ENCODE results near the gene MSS51.

The MSS51 gene

GRCh38 chr10:73407495-73407894, 25.9 kb downstream of the MSS51 start:
- TF ChIP-seq GATA2 (IDR thresholded peaks at IDR 0.05; ENCODE audit: low read depth, low read length) = no peak
- TF ChIP-seq GATA3 (IDR thresholded peaks at IDR 0.05; ENCODE audit: low read depth, low read length) = no peak

DNA sequence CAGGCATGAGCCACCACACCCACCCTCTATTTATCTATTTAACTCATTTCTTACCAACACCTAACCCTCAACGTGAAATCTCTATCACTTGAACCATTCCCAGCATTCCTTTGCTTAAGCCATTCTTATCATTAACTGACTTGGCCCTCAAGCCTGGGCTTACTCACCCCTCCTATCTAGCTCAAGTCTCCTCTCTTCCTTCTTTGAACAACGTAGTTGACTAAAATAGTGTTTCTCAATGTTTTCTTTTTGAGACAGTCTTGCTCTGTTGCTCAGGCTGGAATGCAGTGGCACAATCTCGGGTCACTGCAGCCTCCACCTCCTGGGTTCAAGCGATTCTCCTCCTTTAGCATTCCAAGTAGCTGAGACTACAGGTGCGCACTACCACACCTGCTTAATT, 26.5 kb downstream of the MSS51 start:
- no peak for TF ChIP-seq GATA2 (IDR thresholded peaks at IDR 0.05; ENCODE audit: low read depth, low read length)

- no peak for TF ChIP-seq GATA2 (IDR thresholded peaks at IDR 0.05; ENCODE audit: low read depth, low read length)
- no peak for TF ChIP-seq GATA3 (IDR thresholded peaks at IDR 0.05; ENCODE audit: low read depth, low read length)
These were observed 27.8 kb downstream of the MSS51 start for GRCh38 chr10:73405556-73405955.

DNA sequence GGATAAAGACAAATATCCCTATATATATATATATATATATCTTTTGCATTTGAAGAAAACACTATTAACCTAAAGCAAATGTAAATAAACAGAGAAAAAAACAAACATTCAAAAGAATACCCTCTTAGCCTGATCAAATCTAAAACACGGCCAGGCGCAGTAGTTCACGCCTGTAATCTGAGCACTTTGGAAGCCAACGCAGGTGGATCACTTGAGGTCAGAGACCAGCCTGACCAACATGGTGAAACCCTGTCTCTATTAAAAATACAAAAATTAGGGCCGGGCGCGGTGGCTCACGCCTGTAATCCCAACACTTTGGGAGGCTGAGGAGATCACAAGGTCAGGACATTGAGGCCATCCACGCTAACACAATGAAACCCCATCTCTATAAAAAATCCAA, 28.7 kb downstream of the MSS51 start:
- TF ChIP-seq GATA2 (IDR thresholded peaks at IDR 0.05; ENCODE audit: low read depth, low read length) (no peak), GATA3 (IDR thresholded peaks at IDR 0.05; ENCODE audit: low read depth, low read length) (no peak)

DNA sequence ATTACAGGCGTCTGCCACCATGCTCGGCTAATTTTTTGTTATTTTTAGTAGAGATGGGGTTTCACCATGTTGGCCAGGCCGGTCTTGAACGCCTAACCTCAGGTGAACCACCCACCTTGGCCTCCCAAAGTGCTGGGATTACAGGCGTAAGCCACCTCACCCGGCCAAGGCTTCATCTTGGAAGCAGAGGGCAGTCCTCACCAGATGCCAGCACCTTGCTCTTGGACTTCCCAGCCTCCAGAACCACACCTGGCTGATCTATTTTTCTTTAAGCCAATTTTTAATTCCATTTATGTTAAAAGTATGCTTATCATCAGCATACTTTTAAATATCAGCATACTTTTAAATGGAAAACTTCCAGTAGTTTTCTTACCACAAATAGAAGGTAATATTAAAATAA, 31.7 kb downstream of the MSS51 start:
- TF ChIP-seq GATA2 (IDR thresholded peaks at IDR 0.05; ENCODE audit: low read depth, low read length) (no peak), GATA3 (IDR thresholded peaks at IDR 0.05; ENCODE audit: low read depth, low read length) (no peak)

- no peak for TF ChIP-seq GATA3 (IDR thresholded peaks at IDR 0.05; ENCODE audit: low read depth, low read length)
These were observed 34.3 kb downstream of the MSS51 start for GRCh38 chr10:73399063-73399462.

GRCh38 chr10:73398024-73398423, 35.3 kb downstream of the MSS51 start:
- TF ChIP-seq GATA2 (IDR thresholded peaks at IDR 0.05; ENCODE audit: low read depth, low read length) (no peak), GATA3 (IDR thresholded peaks at IDR 0.05; ENCODE audit: low read depth, low read length) (no peak)

DNA sequence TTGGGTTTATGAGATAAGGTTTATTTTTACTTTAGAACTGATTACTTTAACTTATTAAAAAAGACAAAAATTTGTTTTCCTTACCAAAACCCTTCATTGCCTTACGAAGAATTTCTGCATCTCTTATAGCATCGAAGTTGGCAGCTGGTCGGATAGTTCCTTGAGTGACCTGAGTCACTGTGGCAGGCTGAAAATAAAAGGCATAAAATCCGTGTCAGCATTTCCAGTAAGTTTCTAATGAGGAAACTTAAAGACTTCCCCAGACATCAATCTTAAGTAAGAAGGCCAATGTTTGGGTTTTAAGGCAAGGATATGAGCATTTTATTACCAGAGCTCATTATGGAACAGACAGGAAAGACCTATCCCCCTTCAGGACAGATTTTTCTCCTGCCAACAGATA, 45.1 kb downstream of the MSS51 start:
- TF ChIP-seq GATA3 (IDR thresholded peaks at IDR 0.05; ENCODE audit: low read depth, low read length) (no peak), GATA2 (IDR thresholded peaks at IDR 0.05; ENCODE audit: low read depth, low read length) (no peak)

DNA sequence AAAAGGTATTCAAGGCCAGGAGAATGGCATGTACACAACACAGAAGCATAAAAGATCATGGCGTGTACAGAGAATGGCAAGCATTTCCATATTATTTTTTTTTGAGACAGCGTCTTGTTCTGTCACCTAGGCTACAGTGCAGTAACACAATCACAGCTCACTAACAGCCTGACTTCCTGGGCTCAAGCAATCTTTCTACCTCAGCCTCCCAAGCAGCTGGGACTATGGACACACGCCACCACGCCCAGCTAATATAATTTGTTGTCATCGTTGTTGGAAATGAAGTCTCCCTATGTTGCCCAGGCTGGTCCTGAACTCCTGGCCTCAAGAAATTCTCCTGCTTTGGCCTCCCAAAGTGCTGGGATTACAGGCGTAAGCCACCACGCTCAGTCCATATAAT, 46.8 kb downstream of the MSS51 start:
- TF ChIP-seq GATA2 (IDR thresholded peaks at IDR 0.05; ENCODE audit: low read depth, low read length) = no peak
- TF ChIP-seq GATA3 (IDR thresholded peaks at IDR 0.05; ENCODE audit: low read depth, low read length) = no peak

DNA sequence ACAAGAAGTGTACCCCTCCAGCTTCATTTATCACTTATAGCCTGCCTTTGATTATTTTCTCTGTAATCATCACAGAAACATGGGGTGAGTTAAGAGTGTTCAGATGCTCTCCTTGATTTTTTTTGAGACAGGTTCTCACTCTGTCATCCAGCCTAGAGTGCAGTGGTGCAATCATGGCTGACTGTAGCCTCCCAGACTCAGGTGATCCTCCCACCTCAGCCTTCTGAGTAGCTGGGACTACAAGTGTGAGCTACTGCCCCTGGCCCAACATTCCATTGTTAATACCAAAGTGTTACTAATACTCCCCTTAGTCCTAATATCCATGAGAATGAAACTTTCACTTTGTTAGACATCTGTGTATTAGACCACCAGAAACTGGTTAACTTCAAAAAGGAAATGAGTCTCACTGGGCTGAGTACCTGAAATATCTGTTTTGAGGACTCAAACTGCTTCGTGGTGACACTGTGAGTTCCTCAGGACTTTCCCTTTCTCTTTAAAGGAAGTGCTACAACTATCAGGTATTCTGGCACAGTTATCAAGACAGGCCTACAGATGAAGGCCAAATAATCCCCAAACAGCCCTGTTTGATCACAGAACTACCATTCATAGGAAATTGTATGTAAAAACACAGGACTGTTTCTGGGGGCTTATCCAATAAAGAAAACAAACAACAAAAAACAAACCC, 54.2 kb downstream of the MSS51 start:
- no peak for TF ChIP-seq GATA3 (IDR thresholded peaks at IDR 0.05; ENCODE audit: low read depth, low read length)
- no peak for TF ChIP-seq GATA2 (IDR thresholded peaks at IDR 0.05; ENCODE audit: low read depth, low read length)

DNA sequence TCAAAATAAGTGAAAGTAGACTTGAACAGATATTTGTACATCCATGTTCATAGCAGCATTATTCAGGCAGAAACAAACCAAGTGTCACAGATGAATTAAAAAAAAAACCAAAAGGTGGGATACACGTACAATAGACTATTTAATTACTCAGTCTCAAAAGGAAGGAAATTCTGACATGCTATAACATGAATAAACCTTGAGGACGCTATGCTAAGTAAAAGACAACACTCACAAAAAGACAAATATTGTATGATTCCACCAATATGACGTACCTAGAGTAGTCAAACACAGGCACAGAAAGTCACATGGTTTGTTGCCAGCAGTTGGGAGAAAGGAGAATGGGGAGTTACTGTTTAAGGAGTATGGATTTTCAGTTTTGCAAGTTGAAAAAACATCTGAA, 56.7 kb downstream of the MSS51 start:
- TF ChIP-seq GATA2 (IDR thresholded peaks at IDR 0.05; ENCODE audit: low read depth, low read length) (no peak), GATA3 (IDR thresholded peaks at IDR 0.05; ENCODE audit: low read depth, low read length) (no peak)

All from SH-SY5Y (cell line).